ENCODE data around the gene ATF7IP.
"Not testable (repeated sequence)": the region's sequence is repeated elsewhere in the genome, so short reads cannot be mapped to it uniquely, and the experiment has no call there.

Gene ATF7IP

DNA sequence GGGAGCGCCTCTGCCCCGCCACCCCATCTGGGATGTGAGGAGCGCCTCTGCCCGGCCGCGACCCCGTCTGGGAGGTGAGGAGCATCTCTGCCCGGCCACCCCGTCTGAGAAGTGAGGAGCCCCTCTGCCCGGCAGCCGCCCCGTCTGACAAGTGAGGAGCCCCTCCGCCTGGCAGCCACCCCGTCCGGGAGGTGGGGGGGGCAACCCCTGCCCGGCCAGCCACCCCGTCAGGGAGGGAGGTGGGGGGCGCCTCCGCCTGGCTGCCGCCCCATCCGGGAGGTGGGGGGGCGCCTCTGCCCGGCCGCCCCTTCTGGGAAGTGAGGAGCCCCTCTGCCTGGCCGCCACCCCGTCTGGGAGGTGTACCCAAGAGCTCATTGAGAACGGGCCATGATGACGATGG is 10.8 kb upstream of the ATF7IP start:
- H3K4me1 ChIP-seq (ENCODE audit: insufficient read depth, low read length); H3K9me3 ChIP-seq (ENCODE audit: low read length); H3K4me3 ChIP-seq (ENCODE audit: low read length); H3K36me3 ChIP-seq (ENCODE audit: insufficient read depth, low read length); H2AFZ ChIP-seq (ENCODE audit: low read depth, low read length); H3K27me3 ChIP-seq (ENCODE audit: insufficient read depth, low read length): not testable (repeated sequence)

DNA sequence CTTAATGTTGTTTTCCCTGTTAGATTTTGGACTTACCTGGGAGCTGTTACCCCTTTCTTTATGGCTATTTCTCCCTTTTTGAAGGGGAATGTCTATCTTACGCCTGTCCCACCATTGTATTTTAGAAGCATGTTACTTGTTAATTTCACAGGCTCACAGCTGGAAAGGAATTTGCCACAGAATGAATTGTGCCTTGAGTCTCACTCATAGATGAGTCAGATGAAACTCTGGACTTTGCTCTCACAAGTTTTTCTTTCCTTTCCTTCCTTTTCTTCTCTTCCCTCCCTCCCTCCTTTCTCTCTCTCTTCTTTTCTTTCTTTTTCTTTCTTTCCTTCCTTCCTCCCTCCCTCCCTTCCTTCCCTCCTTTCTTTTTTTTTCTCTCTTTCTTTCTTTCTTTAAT is 9.3 kb upstream of the ATF7IP start:
- Histone ChIP-seq H2AFZ (ENCODE audit: low read depth, low read length) (no peak overlapping the region), H3K27me3 (ENCODE audit: insufficient read depth, low read length) (no peaks in the 10 kb centered on the region), H3K4me3 (ENCODE audit: low read length) (no peak overlapping the region), H3K9me3 (ENCODE audit: low read length) (peaks cover 4% of the 10 kb centered on the region), H3K4me1 (ENCODE audit: insufficient read depth, low read length) (no peaks in the 10 kb centered on the region), H3K36me3 (ENCODE audit: insufficient read depth, low read length) (no peaks in the 10 kb centered on the region)

GRCh38 chr12:14357486-14357885 is 8.0 kb upstream of the ATF7IP start:
- no peaks in the 10 kb centered on the region for H3K4me1 ChIP-seq (ENCODE audit: insufficient read depth, low read length)
- no peak overlapping the region for H3K4me3 ChIP-seq (ENCODE audit: low read length)
- H3K9me3 ChIP-seq (ENCODE audit: low read length): no peaks in the 10 kb centered on the region
- H3K27me3 ChIP-seq (ENCODE audit: insufficient read depth, low read length): no peaks in the 10 kb centered on the region
- H3K36me3 ChIP-seq (ENCODE audit: insufficient read depth, low read length): no peaks in the 10 kb centered on the region
- H2AFZ ChIP-seq (ENCODE audit: low read depth, low read length): no peak overlapping the region

GRCh38 chr12:14362352-14362751 is 3.1 kb upstream of the ATF7IP start:
- Histone ChIP-seq H3K36me3 (ENCODE audit: insufficient read depth, low read length) (no peaks in the 10 kb centered on the region), H3K4me1 (ENCODE audit: insufficient read depth, low read length) (peaks cover 2% of the 10 kb centered on the region), H3K9me3 (ENCODE audit: low read length) (no peaks in the 10 kb centered on the region), H2AFZ (ENCODE audit: low read depth, low read length) (no peak overlapping the region), H3K4me3 (ENCODE audit: low read length) (no peak overlapping the region), H3K27me3 (ENCODE audit: insufficient read depth, low read length) (no peaks in the 10 kb centered on the region)

GRCh38 chr12:14364583-14365271 is 755 bp upstream of the ATF7IP start:
- peaks cover 3% of the 10 kb centered on the region for H3K4me1 ChIP-seq (ENCODE audit: insufficient read depth, low read length)
- no peaks in the 10 kb centered on the region for H3K36me3 ChIP-seq (ENCODE audit: insufficient read depth, low read length)
- H3K4me3 ChIP-seq (ENCODE audit: low read length): peak overlapping the region; percentile 77
- no peaks in the 10 kb centered on the region for H3K9me3 ChIP-seq (ENCODE audit: low read length)
- H2AFZ ChIP-seq (ENCODE audit: low read depth, low read length): peak overlapping the region; percentile 27
- H3K27me3 ChIP-seq (ENCODE audit: insufficient read depth, low read length): no peaks in the 10 kb centered on the region

DNA sequence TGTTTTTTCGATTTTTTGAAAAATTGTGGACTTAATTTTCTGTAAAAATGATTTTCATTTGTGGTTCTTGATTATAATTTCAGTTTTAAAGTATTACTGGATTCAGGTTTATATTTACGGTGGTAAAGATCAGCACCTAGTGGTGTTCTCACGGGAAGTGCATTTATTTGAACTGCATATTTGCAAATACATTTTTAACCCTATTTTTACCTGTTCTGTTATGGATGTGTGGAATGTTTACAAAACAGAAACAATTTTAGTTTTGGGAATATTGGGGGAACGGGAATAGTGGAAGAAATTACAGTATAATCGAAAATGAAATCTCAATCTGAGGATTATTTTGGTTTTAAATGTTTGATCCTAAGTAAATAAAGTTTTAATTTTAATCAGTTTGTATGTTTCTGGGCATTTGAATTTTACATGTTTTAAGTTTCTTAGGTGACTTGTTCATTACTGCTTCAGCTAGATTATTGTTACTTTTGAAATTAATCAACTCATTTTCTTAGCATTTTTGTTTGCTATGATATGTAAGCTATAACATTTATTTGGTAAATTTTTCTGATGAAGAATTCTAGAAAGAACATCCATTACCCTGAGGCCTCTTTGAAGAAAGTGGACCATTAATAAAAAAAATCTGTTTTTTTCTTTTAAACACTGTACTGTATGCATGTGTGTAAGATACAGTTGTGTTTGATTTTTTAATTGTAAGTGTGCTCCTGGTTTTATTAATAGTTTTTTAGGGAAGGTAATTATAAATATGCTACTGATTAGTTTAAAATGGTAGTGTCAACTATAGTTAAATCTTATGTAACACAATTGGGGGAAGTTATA is 942 bp downstream of the ATF7IP start:
- Histone ChIP-seq H2AFZ (ENCODE audit: low read depth, low read length) (peak overlapping the region; percentile 27), H3K36me3 (ENCODE audit: insufficient read depth, low read length) (no peaks in the 10 kb centered on the region), H3K27me3 (ENCODE audit: insufficient read depth, low read length) (no peaks in the 10 kb centered on the region), H3K4me3 (ENCODE audit: low read length) (peak overlapping the region; percentile 77), H3K4me1 (ENCODE audit: insufficient read depth, low read length) (peaks cover 3% of the 10 kb centered on the region), H3K9me3 (ENCODE audit: low read length) (no peaks in the 10 kb centered on the region)

GRCh38 chr12:14367040-14367661 is 1.7 kb downstream of the ATF7IP start:
- Histone ChIP-seq H3K4me1 (ENCODE audit: insufficient read depth, low read length) (peaks cover 3% of the 10 kb centered on the region), H3K9me3 (ENCODE audit: low read length) (no peaks in the 10 kb centered on the region), H3K27me3 (ENCODE audit: insufficient read depth, low read length) (no peaks in the 10 kb centered on the region), H3K4me3 (ENCODE audit: low read length) (peak overlapping the region; percentile 77), H2AFZ (ENCODE audit: low read depth, low read length) (peak overlapping the region; percentile 81), H3K36me3 (ENCODE audit: insufficient read depth, low read length) (no peaks in the 10 kb centered on the region)

GRCh38 chr12:14369311-14369710 is 3.8 kb downstream of the ATF7IP start:
- Histone ChIP-seq H3K36me3 (ENCODE audit: insufficient read depth, low read length) (no peaks in the 10 kb centered on the region), H3K27me3 (ENCODE audit: insufficient read depth, low read length) (no peaks in the 10 kb centered on the region), H3K4me1 (ENCODE audit: insufficient read depth, low read length) (peaks cover 3% of the 10 kb centered on the region), H3K4me3 (ENCODE audit: low read length) (no peak overlapping the region), H2AFZ (ENCODE audit: low read depth, low read length) (no peak overlapping the region), H3K9me3 (ENCODE audit: low read length) (no peaks in the 10 kb centered on the region)

- peaks cover 4% of the 10 kb centered on the region for H3K9me3 ChIP-seq (ENCODE audit: low read length)
- no peak overlapping the region for H3K4me3 ChIP-seq (ENCODE audit: low read length)
- no peaks in the 10 kb centered on the region for H3K4me1 ChIP-seq (ENCODE audit: insufficient read depth, low read length)
- H2AFZ ChIP-seq (ENCODE audit: low read depth, low read length): no peak overlapping the region
- H3K36me3 ChIP-seq (ENCODE audit: insufficient read depth, low read length): no peaks in the 10 kb centered on the region
- no peaks in the 10 kb centered on the region for H3K27me3 ChIP-seq (ENCODE audit: insufficient read depth, low read length)
Measured at GRCh38 chr12:14373217-14373616, 7.7 kb downstream of the ATF7IP start.

- H3K27me3 ChIP-seq (ENCODE audit: insufficient read depth, low read length): no peaks in the 10 kb centered on the region
- H3K9me3 ChIP-seq (ENCODE audit: low read length): peaks cover 17% of the 10 kb centered on the region
- peaks cover 6% of the 10 kb centered on the region for H3K4me1 ChIP-seq (ENCODE audit: insufficient read depth, low read length)
- no peak overlapping the region for H2AFZ ChIP-seq (ENCODE audit: low read depth, low read length)
- no peak overlapping the region for H3K4me3 ChIP-seq (ENCODE audit: low read length)
- no peaks in the 10 kb centered on the region for H3K36me3 ChIP-seq (ENCODE audit: insufficient read depth, low read length)
Measured at GRCh38 chr12:14379508-14379907, 14.0 kb downstream of the ATF7IP start.

GRCh38 chr12:14384783-14385638 is 19.5 kb downstream of the ATF7IP start:
- Histone ChIP-seq H3K36me3 (ENCODE audit: insufficient read depth, low read length) (peaks cover 6% of the 10 kb centered on the region), H2AFZ (ENCODE audit: low read depth, low read length) (no peak overlapping the region), H3K27me3 (ENCODE audit: insufficient read depth, low read length) (no peaks in the 10 kb centered on the region), H3K4me3 (ENCODE audit: low read length) (peak overlapping the region; percentile 76), H3K4me1 (ENCODE audit: insufficient read depth, low read length) (peaks cover 7% of the 10 kb centered on the region), H3K9me3 (ENCODE audit: low read length) (peaks cover 6% of the 10 kb centered on the region)

DNA sequence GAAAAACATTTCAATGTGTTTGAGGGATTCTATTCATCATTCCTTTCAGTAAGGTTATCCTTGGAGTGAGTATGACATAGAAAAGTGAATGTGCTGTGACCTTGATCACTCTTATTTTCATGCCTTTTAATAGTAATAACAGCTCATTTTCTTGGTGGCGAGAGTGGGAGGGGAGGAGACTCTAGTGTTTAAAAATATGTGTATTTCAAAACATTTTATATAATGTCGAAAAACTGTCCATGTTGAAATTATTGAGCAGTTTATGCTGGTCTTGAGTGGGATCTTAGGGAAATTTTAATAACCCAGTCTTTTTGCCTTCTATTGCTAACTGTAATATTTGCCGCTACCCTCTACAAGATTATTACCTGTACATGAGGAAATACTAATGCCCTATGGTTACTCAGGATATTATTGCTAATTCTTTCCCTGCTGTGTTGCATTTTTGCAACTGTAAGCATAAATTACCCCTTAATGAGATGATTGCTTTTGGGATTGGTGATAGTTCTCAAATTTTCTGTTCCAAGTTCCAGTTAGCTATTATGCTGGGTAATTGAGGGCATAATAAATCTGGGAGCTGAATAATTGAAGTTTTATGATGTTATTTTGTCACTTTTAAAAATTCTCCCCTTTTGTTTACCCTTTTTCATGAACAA is 21.9 kb downstream of the ATF7IP start:
- H3K9me3 ChIP-seq (ENCODE audit: low read length): peaks cover 6% of the 10 kb centered on the region
- peaks cover 7% of the 10 kb centered on the region for H3K4me1 ChIP-seq (ENCODE audit: insufficient read depth, low read length)
- peaks cover 12% of the 10 kb centered on the region for H3K36me3 ChIP-seq (ENCODE audit: insufficient read depth, low read length)
- H2AFZ ChIP-seq (ENCODE audit: low read depth, low read length): no peak overlapping the region
- H3K27me3 ChIP-seq (ENCODE audit: insufficient read depth, low read length): no peaks in the 10 kb centered on the region
- H3K4me3 ChIP-seq (ENCODE audit: low read length): peak overlapping the region; percentile 76

All from neuron (in vitro differentiated cells).